Measurements from ENCODE around the gene WFDC8.
"Not testable (repeated sequence)": the region's sequence is repeated elsewhere in the genome, so short reads cannot be mapped to it uniquely, and the experiment has no call there.

The WFDC8 gene

DNA sequence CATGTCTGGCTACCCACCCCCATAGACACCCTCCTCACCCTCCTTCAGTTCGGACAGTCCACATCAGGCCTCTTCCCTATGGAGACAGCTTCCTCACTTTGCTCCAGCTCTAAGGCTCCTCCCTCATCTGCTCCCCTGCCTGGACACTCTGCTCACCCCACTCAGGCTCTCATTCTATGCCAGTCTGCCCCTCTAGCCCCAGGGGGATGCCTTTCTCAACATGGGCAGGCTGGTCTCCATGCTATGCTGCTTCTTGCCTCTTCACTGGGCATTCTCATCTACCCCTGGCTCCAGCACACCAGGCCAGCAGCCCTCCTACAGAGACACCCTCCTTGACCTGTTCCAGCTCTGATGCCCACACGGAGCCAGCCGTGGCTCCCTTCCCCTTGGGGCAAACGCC lies at the start of gene WFDC8:
Gene WFDC8 (minus strand): TSS at position 101 of the 400 bp plus-strand sequence. CDS start 37 bp downstream, at position 64.
- no peak for DNase-seq (ENCODE audit: low read depth)

DNA sequence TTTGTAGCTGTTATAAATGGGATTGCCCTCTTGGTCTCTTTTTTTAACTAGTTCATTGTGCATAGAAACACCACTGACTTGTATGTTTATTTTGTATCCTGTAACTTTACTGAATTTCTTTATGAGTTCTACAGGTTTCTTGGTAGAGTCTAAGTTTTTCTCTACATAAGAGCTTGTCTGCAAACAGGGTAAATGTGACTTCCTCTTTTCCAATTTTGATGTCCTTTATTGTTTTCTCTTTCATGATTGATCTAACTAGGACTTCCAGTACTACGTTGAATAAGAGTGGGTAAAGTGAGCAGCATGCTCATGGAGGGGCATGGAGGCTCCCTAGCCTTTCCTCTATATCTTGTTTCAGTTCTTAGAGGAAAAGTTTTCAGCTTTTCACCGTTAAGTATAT lies 47.5 kb upstream of the WFDC8 start:
- DNase-seq (ENCODE audit: low read depth), result no peak

DNA sequence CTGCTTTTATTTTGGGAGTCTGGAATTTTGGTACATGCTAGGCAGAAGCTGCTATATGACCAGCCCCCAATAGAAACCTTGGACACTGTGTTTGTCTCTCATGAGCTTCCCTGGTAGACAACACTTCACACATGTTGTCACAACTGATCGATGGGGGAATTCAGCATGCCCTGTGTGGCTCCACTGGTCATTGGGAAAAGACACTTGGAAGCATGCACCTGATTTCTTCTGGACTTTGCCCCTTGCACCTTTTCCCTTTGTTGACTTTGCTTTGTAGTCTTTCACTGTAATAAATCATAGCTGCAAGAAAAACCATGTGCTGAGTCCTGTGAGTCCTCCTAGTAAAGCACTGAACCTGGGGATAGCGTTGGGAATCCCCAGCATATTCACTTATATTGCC lies 42.5 kb upstream of the WFDC8 start:
- no peak for DNase-seq (ENCODE audit: low read depth)

DNA sequence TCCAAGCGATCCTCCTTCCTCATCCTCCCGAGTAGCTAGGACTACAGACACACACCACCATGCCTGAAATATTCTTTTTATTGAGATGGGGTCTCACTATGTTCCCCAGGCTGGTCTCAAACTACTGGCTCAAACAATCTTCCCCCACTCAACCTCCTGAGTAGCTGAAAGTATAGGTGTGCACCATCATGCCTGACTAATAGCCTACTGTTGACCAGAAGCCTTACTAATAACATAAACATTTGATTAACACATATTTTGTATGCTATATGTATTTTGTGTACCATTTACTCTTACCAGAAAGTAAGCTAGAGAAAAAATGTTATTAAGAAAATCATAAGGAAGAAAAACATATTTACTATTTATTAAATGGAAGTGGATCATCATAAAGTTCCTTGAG lies 38.5 kb upstream of the WFDC8 start:
- DNase-seq (ENCODE audit: low read depth), result no peak

DNA sequence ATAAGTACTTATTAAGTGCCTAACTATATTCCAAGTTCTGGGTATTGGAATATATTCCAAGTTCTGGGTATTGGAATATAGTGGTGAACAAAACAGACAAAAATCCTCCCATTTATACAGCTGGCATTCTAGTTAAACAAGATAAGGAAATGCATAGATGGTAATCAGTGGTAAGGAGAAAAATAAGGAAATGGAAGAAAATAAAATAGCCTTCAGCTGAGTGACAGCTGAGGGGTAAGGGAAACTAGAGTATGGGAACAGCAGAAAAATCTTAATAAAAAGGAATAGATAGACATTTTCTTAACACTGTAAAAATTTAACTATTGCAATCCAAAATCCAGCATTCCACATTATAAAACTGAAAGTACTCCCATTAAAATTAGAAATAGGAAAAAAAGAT lies 33.2 kb upstream of the WFDC8 start:
- DNase-seq (ENCODE audit: low read depth), result no peak

DNA sequence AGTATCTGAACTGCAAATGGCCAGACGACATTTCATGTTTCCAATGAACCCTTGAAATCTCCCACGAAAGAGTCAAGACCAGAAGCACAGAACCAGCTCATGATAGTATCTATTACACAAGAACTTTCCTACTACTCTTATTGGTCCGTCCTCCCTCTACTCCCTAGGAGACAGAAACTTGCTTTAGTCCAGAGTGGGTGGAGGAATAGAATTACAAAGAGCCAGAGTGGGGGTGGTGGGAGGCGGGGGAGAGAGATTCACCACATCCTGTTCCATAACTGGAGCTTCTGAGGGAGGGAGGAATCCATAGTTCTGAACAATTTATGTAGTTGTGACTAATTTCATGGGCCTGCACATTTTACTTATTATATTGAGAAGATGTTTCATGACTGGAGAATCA lies 32.0 kb upstream of the WFDC8 start:
- peak; percentile 93 for DNase-seq (ENCODE audit: low read depth)

DNA sequence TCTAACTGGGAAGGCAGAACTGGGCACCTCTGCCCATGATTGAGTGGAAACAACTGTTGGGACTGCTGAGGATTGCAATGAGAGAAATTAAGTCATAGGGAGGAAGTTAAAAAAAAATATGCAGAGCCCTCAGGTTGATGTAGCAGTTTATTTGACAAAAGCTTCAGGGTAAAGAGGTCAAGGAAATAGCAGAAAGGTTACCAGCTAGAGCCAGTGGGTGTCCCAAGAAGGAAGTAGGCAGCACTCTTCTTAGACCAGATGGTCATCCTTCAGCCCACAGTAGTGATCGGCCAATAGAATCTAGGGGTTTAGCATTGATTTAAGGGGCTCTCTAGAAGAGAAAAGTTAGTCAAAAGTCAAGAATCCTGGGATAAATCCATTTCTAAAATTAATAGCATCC lies 28.7 kb upstream of the WFDC8 start:
- DNase-seq (ENCODE audit: low read depth), result no peak

DNA sequence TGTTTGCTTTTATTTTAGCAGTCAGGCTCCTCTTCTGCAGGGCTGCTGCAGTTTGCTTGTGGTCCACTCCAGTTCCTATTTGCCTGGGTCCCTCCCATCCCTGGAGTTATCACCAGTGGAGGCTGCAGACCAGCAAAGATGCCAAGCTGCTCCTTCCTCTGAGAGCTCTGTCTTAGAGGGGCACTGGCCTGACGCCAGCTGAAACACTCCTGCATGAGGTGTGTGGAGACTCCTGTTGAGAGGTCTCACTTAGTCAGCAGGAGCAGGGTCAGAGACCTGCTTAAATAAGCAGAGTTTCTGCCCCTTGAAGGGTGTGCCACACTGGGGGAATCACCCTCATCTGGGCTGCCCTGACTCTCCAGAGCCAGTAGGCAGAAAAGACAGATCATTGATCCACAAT lies 16.2 kb upstream of the WFDC8 start:
- no peak for DNase-seq (ENCODE audit: low read depth)

DNA sequence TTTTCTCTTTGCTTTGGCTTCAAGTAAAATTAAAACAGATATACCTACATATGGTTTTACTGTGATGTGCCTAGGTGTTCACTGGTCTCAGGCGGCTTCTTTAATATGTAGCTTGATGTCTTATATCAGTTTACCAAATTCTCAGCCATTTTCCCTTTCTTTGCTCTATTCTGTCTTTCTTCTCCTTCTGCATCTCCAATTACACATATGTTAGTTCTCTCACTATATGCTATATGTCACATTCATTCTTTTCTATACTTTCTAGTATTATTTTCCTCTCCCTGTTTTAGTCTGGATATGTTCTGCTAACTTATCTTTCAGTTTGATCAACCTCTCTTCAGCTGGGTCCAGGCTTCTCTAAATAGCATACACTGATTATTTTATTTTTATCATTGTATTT lies 14.4 kb upstream of the WFDC8 start:
- DNase-seq (ENCODE audit: low read depth), result no peak

DNA sequence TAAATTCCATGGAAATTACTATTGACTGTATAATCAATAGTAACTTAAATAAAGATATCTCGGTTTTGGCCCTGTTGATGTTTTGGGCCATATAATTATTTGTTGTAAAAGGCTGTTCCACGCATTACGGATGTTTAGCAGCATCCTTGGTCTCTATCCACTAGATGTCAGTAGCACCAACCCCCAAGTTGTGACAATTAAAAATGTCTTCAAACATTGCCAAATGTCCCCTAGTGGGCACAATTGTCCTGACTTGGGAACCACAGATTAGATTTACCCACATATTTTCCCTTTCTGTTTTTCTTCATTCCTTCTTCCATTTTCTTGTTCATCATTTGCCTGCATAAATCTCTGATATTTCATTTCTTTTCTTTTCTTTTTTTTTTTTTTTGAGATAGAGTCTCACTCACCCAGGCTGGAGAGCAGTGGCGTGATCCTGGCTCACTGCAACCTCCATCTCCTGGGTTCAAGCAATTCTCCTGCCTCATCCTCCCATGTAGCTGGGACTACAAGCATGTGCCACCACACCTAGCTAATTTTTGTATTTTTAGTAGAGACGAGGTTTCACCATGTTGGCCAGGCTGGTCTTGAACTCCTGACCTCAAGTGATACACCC lies 13.6 kb upstream of the WFDC8 start:
- DNase-seq (ENCODE audit: low read depth), result peak; percentile 28

DNA sequence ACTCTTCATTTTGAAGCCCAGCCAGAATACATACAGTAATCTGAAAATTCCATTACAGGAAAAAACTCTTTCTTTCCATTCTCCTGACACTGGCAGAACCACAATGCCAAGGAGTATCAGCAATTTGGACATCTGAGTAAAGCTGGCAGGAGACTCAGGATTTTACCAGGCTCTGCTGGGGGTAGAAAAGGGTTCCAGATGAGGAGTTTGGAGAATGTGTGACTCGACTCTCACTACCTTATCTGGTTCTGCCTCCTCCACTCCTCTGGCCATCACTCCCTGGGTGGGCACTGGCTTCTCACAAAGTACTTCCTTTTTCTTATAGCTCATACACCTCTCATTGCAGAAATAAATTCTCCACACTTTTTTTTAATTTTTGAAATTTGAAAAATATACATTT lies 10.6 kb upstream of the WFDC8 start:
- no peak for DNase-seq (ENCODE audit: low read depth)

DNA sequence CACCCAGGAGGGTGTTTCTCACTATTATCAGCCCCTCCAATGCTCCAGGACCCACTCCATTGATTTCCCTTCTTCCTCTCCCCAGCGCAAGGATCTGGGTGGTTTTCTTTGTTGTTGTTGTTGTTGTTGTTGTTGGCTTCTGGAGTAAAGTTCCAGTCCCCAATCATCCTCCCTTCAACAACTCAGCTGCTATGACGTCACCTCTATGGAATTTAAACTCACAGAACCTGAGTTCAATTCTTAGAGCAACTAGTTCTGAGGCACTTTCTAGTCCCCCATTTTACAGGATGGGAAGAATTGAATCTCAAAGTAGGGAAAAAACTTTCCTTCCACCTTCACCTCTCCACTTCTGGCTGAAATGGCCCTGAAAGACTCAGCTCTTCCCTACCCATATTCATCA lies 9.7 kb upstream of the WFDC8 start:
- DNase-seq (ENCODE audit: low read depth), result no peak

DNA sequence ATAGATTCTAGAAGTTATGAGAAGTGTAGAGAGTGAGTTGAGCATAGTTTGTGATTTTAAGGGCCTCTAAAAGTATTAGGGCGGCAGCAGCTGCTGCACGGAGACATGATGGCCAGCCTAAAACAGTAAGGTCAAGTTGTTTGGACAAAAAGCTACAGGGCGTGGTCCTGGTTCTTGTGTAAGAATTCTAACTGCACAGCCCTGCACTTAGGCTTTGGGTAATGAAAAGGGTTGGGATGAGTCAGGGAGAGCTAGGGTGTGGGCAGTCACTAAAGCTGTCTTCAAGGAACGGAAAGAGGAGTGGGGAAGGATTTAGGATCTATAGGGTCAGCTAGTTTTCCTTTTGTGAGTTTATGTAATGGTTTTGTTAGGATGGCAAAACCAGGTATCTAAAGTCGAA lies 6.9 kb upstream of the WFDC8 start:
- DNase-seq (ENCODE audit: low read depth), result not testable (repeated sequence)

DNA sequence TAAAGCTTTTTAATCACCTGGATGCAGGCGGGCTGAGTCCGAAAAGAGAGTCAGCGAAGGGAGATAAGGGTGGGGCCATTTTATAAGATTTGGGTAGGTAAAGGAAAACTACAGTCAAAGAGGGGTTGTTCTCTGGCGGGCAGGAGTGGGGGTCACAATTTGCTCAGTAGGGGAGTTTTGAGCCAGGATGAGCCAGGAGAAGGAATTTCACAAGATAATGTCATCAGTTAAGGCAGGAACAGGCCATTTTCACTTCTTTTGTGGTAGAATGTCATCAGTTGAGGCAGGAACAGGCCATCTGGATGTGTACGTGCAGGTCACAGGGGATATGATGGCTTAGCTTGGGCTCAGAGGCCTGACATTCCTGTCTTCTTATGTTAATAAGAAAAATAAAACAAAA lies 5.2 kb upstream of the WFDC8 start:
- not testable (repeated sequence) for DNase-seq (ENCODE audit: low read depth)

DNA sequence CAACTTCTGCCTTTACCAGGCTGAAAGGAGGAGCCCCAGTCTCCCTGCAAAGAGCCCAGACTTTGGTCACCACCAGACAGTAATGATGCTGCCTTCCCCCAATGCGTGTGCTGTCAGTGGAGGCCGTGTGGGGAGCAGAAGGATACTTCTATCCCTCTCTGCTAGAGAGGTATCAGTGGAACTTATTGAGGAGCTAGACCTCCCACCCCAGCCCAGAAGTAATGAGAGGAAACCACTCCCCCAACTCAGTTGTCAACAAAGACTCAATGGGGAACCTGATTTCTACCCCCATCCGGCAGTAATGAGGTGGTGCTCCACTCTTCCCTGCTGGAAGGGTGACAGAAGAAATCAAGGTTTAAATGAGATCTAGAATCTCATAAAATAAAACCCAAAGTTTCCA lies 4.4 kb upstream of the WFDC8 start:
- DNase-seq (ENCODE audit: low read depth), result no peak

DNA sequence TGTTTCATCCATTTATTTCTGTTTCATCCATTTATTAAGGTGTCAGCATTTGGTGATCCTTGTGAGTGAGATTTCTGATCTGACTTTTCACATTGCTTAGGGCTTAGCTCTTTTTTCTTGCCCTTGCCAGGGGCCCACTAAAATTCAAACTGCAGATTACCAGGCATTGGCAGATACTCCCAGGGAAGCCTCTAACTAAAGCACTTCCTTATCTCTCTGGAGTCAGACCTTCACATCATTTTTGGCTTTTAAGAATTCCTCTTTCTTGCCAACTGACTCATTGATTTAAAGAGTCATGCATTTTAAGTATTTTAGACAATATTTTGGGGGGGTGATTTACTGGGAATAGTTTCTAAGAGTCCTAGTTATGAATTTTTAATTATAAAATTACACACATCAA lies 2.6 kb upstream of the WFDC8 start:
- DNase-seq (ENCODE audit: low read depth), result no peak

DNA sequence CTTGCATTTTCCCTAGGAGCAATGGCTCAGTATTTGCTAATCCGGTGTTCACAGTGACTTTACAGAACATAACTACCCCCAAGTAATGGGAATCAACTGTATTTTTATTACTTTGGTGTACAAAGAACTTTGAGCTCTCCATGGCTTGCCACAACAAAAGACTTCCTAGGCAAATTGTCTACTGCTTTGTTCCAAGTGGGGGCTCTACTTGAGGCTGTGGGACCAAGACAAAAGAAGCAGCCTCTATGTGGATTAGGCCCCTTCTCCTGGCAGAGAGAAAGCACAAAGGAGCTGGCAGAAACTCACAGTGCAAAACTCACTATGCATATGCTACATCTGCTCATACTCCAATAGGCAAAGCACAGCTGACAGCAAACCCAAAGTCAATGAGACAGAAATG lies 853 bp downstream of the WFDC8 start:
- no peak for DNase-seq (ENCODE audit: low read depth)

DNA sequence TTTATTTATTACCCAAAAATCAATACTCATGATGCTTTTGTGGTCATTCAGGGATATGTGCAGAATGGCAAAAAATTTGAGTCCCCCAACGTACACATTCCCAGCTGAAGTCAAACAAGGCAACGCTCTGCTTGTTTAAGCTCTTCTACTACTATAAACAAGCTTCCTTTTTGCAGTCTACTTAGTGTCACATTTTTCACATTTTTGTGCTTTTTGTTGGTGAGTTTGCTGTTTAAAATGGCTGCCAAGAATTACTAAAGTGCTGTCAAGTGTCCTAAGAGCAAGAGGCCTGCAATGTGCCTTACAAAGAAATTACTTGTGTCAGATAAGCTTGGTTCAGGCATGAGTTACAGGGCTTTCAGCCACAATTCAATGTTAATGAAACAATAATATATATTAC lies 2.1 kb downstream of the WFDC8 start:
- DNase-seq (ENCODE audit: low read depth), result peak; percentile 46

DNA sequence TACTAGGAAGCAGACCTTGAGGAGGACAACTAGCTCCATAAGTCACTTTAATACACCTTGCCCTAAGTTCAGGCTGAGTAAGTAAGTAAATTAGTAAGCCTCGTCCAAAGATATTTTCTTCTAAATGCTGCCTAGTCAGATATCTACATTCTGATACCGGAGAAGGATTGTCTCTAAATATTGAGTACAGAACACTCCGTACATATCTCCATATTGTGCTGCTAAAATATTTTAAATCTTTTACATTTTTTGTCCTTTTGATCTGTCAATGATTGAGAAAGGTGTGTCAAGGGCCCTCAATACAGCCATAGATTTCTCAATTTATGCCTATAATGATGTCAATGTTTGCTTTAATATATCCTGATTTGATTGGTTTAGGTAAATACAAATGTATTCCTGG lies 3.2 kb downstream of the WFDC8 start:
- no peak for DNase-seq (ENCODE audit: low read depth)

DNA sequence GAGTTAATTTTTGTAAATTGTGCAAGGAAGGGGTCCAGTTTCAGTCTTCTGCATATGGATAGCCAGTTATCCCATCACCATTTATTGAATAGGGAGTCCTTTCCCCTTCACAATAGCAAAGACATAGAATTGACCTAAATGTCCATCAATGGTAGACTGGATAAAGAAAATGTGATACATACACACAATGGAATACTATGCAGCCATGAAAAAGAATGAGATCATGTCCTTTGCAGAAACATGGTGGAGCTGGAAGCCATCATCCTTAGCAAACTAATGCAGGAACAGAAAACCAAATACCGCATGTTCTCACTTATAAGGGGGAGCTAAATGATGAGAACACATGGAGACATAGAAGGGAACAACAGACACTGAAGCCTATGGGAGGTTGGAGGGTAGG lies 9.4 kb downstream of the WFDC8 start:
- not testable (repeated sequence) for DNase-seq (ENCODE audit: low read depth)

DNA sequence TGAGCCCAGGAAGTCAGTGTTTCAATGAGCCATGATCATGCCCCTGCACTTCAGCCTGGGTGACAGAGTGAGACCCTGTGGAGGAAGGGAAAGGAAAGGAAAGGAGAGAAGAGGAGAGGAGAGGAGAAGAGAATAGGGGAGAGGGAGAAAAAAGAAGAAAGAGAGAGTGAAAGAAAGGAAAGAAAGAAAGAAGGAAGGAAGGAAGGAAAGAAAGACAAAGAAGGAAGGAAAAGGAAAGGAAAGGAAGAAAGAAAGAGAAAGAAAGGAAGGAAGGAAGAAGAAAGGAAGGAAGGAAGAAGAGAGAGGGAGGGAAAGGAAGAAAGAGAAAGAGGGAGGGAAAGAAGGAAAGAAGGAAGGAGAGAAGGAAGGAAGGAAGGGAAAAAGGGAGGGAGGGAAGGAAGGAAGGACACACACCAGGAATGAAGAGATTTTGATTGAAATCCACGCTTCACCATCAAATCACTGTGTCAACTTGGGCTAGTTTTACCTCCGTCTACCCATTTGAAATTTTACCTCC lies 14.3 kb downstream of the WFDC8 start:
- DNase-seq (ENCODE audit: low read depth), result no peak

DNA sequence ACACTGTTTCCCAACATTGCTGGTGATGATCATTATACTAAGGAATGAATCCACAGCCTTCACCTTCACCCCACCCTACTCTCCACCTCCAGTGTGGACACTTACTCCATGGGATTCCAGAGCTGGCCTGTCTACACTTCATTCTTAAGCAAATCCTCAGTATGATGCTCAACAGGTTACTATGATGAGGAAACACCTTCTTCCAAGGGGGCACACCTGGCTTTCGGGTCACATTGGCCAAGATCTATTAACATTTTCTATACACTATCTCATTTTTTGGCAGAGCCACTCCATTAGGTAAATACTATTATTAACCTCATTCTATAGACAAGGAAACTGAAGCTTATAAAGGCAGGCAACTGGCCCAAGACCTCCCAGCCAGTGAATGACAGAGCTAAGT lies 23.9 kb downstream of the WFDC8 start:
- DNase-seq (ENCODE audit: low read depth), result no peak

DNA sequence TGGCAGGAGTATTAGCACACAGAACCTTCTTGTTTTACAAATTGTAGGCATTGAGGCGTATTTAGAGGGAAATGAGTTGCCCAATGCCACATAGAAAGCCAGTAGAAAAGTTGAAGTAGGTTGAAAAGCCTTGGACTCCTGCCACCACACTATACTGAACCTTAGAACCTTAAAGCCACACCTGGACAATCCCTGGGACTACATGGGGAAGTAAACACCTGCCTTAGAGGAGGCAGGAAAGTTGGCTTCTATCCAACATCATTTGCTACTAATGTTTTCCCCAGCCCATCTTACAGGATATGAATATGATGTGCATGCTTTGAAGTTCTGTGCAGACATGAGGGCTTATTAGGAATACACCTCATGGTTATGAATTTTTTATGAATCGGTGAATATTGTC lies 26.6 kb downstream of the WFDC8 start:
- no peak for DNase-seq (ENCODE audit: low read depth)

DNA sequence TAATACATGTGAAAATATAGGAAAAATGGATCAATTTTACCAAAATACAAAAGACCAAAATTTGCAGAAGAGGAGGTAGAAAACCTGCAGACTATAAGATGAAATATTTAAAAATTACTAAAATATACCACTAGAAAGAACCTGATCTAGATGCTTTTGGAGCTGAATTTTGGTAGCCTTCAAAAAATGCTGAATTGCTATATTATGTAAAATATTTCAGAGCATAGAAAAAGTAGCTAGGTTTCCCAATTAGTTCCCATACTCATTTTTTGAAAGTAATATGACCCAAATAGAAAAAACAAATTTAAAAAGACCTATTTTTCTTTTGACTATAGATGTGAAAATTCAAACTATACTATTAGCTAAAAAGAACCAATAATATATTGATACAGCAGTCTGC lies 28.3 kb downstream of the WFDC8 start:
- DNase-seq (ENCODE audit: low read depth), result no peak

DNA sequence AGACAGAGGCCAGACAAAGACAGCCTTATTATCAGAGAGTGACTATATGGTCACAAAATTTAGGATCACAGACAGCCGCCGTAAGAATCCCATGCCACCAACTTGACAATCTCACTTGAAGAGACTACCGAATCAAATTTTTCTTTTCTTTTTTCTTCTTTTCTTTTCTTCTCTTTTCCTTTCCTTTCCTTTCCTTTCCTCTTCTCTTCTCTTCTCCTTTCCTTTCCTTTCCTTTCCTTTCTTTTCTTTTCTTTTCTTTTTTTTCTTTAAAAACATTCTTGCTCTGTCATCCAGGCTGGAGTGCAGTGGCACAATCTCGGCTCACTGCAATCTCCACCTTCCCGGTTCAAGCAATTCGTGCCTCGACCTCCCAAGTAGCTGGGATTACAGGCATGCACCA lies 30.7 kb downstream of the WFDC8 start:
- DNase-seq (ENCODE audit: low read depth), result no peak

Measured in iris pigment epithelial cell (primary cell).